DMS 273 treated with DMSO at 0.1 percent for 48 hours (cell line): ENCODE measurements around the gene PIGM.

ENCODE experiments used
- DNase-seq: peaks from one replicate; lab custom pipeline; 2025; lab: John Stamatoyannopoulos, UW

The PIGM gene

DNA sequence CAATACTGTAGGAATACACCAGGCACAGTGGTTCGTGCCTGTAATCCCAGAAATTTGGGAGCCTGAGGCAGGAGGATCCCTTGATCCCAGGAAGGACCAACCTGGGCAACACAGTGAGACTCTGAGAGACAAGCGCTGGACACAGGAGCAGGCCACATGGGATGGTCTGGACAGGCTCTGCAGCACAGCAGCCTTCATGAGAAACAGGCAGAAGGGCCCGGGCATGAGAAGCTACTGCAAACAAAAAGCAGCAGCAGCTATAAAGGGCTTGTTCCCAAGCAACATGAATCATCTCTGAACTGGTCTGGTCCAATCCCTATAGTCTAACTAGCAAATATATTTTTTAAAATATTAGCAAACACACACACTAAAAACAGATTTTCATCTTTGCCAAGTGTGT is 42.2 kb downstream of the PIGM start:
- no peak for DNase-seq

DNA sequence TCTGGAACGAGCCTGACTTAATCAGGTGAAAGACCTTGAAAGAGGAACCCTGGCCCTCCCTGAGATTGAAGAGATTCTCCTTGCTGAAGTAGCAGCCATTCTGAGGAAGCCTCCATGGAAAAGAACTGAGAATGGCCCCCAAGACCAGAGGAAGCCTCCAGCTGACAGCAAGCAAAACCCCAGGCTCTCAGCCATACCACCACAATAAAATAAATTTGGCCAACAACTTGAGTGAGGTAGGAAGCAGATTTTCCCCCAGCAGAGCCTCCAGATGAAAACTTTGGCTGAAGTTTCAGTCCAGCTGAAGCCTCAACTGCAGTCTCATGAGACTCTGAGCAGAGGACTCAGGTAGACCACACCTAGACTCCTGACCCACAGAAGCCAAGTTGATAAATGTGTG is 43.8 kb downstream of the PIGM start:
- DNase-seq, result no peak

DNA sequence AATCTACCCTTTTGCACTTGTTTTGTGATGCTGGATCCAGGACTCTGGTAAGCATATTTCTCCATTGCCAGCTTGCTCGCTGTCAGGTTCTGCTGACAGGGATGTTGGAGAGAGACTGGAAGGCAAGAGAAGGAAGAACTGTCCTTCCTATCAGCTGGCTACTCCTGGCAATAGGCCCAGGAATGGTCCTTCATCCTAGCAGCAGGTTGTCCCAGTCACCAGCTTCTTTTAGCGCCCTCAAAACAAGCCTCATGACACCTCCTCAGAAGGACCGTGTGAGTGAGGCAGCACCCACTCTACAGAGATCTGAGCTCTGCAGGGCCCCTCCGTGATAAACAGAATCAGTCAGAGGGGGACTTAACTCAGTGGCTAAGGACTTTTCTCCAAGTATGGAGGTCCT is 44.6 kb downstream of the PIGM start:
- DNase-seq, result no peak

DNA sequence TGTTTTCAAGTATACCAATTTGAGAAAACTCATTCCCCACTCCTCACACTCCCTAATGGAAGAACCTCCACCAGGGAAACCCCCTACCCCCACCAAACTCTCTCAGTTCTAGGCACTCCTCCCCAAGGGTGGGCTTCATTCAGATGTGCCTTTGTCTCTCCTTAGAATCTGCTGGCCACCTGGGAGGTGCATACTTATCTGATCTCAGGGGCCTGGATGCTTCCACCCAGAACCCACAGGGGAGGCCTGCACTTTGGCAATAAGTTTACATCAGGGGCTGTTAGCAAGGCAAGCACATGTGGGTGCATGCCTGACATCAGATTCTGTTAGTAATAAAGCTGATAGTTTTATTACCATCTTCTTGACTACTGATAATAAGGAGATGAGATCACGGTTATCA is 45.3 kb downstream of the PIGM start:
- DNase-seq, result no peak

DNA sequence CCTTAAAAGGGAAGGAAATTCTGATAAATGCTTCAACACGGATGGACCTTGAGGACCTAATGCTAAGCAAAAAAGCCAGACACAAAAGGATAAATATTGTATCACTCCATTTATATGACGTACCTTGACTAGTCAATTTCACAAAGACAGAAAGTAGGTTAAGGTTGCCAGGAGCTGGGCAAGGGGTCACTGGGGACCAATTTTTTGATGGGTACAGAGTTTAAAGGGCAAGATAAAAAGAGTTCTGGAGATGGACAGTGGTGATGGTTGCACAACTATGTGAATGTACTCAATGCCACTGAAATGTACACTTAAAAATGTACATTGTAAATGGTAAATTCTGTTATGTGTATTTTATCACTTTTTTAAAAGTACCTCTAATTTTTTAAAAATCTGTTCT is 45.7 kb downstream of the PIGM start:
- DNase-seq, result no peak

DNA sequence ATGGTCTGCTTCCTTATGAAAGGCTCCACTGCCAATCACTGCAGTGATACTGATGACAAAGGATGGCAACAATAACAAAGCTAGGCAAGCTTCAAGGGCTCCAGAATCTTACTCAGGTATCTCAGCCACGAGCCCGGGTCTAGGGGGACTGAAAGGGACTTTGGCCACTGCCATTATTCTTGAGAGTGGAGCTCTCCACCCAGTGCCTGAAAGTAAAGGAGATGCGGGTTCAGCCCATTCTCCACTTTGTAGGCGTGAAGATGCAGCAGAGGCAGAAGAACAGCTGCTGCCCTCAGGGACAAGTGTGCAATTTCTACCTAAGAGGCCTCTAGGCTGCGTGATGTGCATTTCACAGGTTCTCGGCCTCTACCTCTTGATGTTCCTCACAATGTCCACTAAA is 46.3 kb downstream of the PIGM start:
- DNase-seq, result no peak

DNA sequence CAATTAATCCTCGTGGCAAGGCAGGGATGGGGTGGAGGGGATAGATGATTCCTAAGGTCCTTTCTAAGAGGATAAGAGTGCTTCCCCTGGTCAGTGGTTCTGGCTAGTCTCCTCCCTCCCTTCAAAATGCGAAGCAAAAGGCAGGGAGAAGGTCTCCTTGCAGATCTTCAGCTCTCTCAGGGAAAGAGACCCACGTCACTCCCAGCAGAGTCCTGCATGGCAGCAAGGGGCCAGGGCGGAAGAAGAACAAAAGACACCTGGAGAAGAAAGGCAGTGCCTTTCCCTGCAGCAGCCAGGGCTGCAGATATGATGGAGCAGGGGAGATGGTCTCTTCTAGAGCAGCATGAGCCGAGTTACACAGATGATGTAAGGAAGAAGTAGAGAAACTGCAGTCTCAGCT is 48.1 kb downstream of the PIGM start:
- DNase-seq, result no peak

DNA sequence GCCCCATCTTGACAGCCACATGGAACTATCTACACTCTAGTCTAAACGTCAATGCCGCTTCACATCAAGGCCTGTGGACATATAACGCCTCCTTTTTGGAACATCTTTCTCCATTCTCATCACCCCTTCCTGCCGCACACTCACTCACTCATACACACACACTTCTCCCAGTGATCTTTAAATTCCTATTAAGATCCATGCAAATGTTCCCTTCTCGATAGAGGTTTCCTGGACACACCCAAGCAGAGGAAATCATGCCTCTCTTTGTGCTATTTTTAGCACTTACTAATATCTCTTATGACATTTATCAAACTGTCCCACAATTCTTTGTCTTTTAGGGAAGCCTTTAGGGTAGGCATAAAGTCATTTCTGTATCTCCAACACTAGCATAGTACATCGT is 49.5 kb downstream of the PIGM start:
- DNase-seq, result no peak

DNA sequence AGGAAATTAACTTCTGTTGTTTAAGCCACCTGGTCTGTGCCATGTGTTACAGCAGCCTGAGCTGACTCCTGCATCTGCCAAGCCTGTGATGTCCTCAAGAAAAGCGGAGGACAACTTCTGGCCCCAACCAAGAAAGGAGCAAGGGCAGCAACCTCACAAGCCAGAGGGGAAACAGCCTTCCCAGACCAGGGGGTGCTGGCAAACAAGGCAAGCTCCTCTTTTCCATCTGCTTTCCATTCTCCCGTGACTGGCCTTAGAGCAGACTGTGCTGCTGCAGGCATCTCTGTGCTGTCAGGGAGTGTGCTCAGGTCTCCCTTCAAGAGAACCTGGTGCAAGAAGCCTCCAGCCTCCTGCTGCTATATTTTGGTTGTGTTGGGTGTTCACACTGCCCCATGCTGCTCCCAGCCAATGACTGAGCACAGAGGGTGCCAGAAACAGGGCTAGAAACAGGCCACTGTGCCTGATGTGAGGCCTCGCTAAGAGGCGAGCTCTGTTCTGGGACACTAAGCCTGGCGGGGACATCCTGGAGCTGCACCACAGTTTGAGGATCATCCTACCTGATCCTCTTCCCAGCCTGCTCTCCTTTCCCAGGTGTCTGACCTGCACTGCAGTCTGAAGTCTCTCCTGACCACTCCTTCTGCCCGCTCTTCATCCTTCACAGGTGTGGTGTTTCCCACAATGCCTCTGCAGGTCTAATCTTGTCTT is 50.3 kb downstream of the PIGM start:
- no peak for DNase-seq

DNA sequence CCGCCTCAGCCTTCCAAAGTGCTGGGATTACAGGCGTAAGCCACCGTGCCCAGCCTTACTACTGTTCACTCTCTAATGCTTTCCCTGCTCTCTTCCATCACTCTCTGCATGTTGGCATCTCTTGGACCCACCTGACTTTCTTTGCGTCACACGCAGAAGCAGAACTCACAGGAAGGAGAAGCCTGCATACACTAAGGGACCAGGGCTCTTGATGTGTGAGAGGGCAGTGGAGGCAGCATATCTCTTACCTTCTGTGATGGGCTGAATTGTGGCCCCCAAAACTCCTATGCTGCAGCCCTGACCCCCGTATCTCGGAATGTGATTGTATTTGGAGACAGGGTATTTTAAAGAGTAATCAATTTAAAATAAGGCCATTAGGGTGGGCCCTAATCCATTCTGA is 51.0 kb downstream of the PIGM start:
- DNase-seq, result no peak

DNA sequence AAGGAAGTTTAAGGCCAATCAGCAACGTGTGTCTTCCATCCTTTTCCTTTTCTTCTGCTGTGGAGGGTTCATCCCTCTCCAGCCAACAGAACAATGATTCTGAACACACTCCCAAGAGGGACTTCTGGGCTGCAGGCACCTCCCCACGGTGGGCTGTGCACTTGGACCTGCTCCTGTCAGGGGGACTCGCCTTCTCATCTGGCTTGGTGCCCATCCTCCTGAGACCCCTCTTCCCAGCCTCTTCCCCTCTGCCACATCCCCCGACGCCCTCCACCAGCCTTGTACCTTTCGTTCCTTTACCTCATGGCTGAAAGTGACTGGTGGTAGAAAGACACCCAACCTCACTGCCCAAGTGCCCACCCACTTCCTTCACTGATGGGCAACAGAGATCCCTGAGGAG is 51.7 kb downstream of the PIGM start:
- no peak for DNase-seq

DNA sequence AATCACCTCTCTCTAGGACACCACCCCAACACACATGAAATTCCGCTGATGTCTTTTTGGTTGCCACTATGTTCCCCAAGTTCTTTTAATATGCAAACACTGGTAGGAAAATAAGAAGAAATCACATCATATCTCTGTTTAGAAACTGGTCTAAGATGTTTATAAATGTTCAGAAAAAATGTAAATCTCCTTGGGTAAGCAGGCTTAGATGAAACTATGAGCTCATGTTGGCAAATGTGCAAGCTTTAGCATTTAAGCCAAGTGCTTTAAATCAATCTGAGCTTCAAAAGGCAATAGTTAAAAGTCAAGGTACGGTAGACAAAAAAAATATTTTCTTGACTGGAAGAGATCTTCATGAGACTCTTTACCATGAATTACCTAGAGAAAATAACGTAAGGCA is 52.5 kb downstream of the PIGM start:
- DNase-seq, result no peak

DNA sequence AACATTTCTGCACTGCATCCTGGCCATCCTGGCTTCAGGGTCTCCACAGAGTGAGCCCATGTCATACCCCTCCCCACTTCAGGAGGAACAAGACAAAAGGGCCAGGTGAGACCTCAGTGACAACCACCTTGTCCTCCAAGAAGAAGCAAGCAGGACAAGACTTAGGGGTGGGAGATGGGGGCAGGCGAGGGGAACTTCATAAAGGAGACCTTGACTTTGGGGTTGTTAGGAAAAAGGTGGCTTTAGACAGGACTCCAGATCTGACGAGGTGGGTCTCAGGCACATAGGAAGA is 53.7 kb downstream of the PIGM start:
- no peak for DNase-seq

DNA sequence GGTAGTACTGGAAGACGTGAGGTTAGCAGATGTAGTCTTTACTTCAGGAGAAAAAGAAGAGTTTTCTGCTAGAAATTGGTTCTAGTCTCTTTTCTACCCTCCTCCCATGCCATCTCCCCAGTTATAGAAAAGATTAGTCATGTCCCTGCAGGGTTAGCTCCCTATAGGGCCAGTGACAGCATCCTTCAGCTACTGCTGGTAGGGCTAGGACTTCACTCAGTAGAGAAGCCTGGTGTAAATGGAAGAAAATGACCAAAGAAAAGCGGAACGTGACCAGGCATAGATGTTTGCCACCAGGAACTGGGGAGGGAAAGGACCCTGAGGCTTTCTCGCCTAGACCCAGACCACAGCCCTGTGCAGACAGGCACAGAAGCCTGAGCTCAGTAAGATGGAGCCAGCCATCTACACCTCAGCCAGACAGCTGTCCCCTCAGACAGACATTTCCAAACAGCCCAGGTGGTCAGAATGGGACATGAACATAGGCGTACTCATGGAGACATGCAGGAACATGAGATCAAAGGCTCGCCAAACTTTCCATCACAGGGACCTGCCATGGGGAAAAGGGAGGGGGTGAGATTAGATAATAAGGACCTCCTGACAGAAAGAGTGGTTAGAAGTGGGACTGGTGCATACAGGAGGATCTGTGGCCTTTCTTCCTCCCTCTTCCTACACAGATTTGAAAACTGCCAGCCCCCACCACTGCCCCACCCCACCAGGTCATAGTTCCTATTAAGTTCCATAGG is 54.3 kb downstream of the PIGM start:
- no peak for DNase-seq
